Left colon (tissue), 2 donors: ENCODE results near the gene TEX14. TPM values are rescaled to one million over a fixed set of nuclear protein-coding genes. Genes with fewer than 3 reads are reported as not detected.

Experiments used
- ATAC-seq: fragments of 200-7000 bp; cut with Tn5 transposase; one replicate; pipeline ENCODE4 v1.9.1; 2020; ENCODE audit warnings: mild to moderate bottlenecking, moderate library complexity
- DNase-seq, 2 donors: peaks; one replicate each; pipeline ENCODE4 v3.0.0-alpha.2; 2020
- intact Hi-C, 2 donors: fragments of 100-400 bp; cut with DNase I in 1 of 2; cut with micrococcal nuclease in 1 of 2; formaldehyde crosslinking; loops; one replicate each; pipeline versions ENCODE4 v1.11.2 to v1.14.0; 2022; cut with DNase I, micrococcal nuclease
- total RNA-seq, 2 donors: library from RNA; stranded (reverse); fragmentation: NEBNext Ultra II Directional; extraction: Animal tissue kit (Norgen Biotek cat#: 25700); gene quantifications; one replicate each; pipeline ENCODE4 v1.2.1, GENCODE V29; 2021
- donor health status: DM: no; HTN: no; CAD: no.
- donor health status: DM: yes; HTN: yes; CAD: no.

Gene TEX14
- total RNA-seq, 2 donors from 2014 or later, result 0.06 TPM; not detected in 1

DNA sequence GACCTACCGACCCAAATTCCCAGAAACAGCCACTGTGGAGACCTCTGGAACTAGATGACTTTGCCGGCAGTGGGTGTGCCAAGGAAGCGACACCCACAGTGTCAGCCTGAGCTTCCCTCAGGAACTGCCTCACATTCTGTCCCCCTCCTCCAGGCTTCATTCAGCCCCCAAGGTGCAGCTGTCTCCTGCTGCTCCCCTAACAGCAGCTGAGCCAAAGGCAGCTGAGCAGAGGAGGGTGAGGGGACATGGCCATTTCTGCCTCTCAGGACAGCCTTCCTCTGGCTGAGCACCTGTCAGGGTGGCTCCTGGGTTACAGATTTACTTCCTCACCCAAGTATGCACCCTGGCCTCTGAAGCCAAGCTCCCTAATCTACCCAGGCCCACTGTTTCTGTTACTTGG lies 155.3 kb downstream of the TEX14 start:
- intact Hi-C loops, result no loop called here
- no peak for DNase-seq
- no peak for ATAC-seq

DNA sequence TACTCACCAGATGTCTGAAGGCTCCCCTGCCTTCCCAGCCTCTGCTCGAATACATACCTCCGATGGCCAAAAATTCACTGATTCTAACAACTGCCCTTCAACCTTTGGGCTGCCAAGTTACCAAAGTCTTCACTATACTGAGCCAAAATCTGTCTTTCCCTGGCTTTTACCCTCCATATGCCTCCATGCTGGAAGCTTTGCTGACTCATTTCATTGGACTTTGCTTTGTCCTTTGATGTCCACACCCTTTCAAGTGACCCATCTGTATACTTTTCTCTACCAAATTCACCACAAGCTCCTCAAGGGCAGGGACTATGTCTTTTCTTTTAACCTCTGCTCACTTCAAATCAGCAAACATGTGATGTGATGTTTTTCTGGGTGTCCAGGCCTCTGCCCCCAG lies 156.4 kb downstream of the TEX14 start:
- ATAC-seq (no peak), DNase-seq (no peak)
- intact Hi-C loops, result no loop called here

- DNase-seq, result no peak
- intact Hi-C loops, result no loop called here
- no peak for ATAC-seq
These were observed 156.9 kb downstream of the TEX14 start for GRCh38 chr17:58534901-58535421.

GRCh38 chr17:58534331-58534730 lies 157.5 kb downstream of the TEX14 start:
- no peak for ATAC-seq
- no peak for DNase-seq
- intact Hi-C loops, result no loop called here

DNA sequence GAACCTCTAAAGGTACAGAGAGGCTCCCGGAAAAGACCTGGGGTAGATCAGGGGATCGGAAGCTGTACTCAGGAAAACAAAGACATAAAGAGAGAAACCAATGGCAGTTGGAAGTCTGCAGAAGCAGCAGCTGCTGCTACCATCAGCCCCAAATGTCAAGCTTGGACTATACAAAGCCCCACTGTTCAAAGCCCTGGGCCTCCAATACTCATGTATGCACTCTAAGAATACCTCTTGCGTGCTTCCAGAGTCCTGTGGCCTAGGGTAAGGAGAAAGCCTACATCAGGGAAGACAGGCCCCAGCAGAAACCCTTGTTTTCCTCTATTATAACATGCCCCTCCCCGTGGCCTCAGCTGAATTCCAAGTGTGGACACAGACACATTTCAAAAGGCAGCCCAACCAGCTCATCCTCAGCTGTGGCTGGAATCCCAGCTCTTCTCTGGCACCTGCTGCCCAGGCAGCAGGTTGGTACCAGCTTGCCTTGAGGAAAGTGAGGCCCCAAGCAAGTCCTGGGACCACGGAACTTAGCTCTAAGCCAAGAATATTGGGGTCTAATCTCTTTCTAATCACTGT lies 158.1 kb downstream of the TEX14 start:
- no peak for DNase-seq
- no peak for ATAC-seq
- intact Hi-C loops, result no loop called here

- DNase-seq (no peak), ATAC-seq (no peak)
- intact Hi-C loops, result no loop called here
These were observed 159.3 kb downstream of the TEX14 start for GRCh38 chr17:58532555-58532951.

GRCh38 chr17:58531661-58532554 lies 159.9 kb downstream of the TEX14 start:
- DNase-seq, result peak in 1 of 2 donors; percentile 64
- peak; percentile 93 for ATAC-seq
- intact Hi-C loops, result no loop called here

DNA sequence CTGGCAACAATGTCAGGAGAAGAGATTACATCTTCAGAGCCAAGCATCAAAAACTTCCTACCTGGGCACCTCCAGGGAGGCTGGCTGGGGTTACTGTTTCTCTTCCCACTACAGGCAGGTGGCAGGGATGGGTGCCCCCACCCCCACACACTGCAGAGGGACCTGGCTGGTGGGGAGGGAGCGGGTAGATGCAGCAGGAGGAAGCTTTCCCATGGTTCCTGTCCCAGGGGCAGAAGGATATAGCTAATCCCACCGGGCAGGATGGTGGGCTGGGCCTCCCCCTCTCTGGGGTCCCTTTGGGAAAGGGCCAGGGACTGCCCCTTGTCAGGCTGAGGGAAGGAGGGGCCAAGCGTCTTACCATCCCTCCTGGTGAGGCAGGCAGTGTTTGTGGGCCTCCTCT lies 160.7 kb downstream of the TEX14 start:
- intact Hi-C loops, result no loop called here
- no peak for ATAC-seq
- no peak for DNase-seq

GRCh38 chr17:58530655-58531054 lies 161.2 kb downstream of the TEX14 start:
- ATAC-seq (no peak), DNase-seq (no peak)
- intact Hi-C loops, result no loop called here

- intact Hi-C loops, result loop anchor here in 1 of 2 donors (10.0 kb wide), 1 partner anchor 476 kb away; no protein-coding TSS in a partner anchor
- DNase-seq, result no peak
- ATAC-seq, result no peak
These were observed 162.6 kb downstream of the TEX14 start for GRCh38 chr17:58529275-58529674.

DNA sequence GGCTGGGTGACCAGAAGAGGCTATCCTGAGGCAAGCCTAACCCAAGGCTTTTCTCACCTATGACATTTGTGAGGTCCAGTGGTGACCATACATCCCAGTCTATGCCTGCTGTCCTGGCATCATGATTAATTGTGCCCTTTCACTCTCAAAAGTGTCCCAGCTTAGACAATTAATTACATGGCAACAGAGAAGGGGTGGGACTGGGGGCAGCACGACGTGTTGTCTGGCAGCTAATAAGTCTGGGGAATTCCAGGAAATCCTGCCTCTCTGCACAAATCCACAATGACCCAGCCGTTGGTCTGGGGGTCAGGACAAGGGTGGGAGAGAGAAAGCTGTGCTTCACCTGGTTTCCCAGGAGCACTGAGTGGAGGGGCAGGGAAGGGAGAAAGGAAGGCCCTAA lies 163.4 kb downstream of the TEX14 start:
- ATAC-seq (no peak), DNase-seq (no peak)
- intact Hi-C loops, result loop anchor here in 1 of 2 donors (10.0 kb wide), 1 partner anchor 476 kb away; no protein-coding TSS in a partner anchor

GRCh38 chr17:58527949-58528348 lies 163.9 kb downstream of the TEX14 start:
- ATAC-seq (no peak), DNase-seq (no peak)
- intact Hi-C loops, result loop anchor here in 1 of 2 donors (10.0 kb wide), 1 partner anchor 477 kb away; no protein-coding TSS in a partner anchor

DNA sequence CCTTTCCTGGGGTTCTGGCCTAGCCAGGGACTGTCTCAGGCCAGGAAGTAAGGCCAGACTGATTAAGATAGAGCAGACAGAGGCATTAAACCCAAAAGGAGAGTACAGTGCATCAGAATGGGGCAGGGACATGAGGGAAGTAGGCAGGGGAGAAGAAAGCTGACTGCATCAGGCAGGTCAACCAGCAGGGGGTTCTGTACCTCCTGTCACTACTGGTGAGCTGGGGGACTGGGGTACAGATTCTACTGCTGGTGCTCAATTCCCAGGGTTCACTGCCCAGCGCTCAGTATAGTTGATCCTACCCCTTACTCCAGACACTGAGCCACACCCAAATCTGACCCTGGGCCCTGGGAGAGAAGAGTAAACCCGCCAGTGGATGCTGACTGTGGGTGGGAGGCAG lies 164.5 kb downstream of the TEX14 start:
- intact Hi-C loops, result loop anchor here in 1 of 2 donors (10.0 kb wide), 1 partner anchor 477 kb away; no protein-coding TSS in a partner anchor
- DNase-seq, result no peak
- no peak for ATAC-seq

DNA sequence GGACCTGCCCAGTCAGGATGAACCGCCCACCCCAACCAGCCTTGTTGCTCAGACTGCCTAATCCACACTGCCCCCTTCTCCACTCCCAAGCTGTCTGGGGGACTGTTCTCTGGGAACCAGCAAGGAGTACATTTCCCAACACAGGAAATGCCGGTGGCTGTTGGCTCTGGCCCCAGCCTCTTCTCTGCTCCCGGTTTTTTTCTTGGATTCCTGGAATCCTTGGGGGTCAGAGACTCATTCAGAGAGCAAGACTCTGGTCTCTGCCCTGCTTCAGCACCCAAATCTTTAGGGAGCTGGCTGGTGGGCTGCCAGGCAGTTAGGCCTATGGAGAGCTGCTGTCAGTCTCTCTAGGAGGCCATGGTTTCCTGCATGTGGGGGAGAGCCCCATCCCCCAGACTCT lies 166.6 kb downstream of the TEX14 start:
- no peak for ATAC-seq
- DNase-seq, result no peak
- intact Hi-C loops, result loop anchor here in 1 of 2 donors (10.0 kb wide), 1 partner anchor 480 kb away; no protein-coding TSS in a partner anchor

DNA sequence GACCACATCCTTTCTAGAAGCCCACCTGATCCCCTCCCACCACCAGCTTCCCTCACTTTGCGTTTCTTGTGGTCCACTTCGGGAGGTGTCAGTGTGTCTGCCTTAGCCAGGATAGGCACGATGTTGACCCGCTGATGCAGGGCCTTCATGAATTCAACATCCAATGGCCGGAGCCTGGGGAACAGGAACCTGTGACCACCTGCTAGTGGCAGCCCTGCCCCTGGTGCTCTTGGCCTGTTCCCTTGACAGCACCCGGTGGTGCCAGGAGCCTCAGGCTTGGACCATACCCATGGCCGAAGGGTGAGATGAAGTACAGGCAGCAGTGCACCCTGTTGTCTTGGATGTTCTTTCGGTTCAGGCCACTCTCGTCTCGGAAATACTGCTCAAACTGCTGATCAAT lies 170.2 kb downstream of the TEX14 start:
- DNase-seq (no peak), ATAC-seq (no peak)
- intact Hi-C loops, result loop anchor here in 1 of 2 donors (10.0 kb wide), 1 partner anchor 483 kb away; no protein-coding TSS in a partner anchor

- ATAC-seq, result no peak
- intact Hi-C loops, result loop anchor here in 1 of 2 donors (10.0 kb wide), 1 partner anchor 484 kb away; no protein-coding TSS in a partner anchor
- no peak for DNase-seq
These were observed 170.9 kb downstream of the TEX14 start for GRCh38 chr17:58520843-58521430.

GRCh38 chr17:58517928-58518609 lies 173.8 kb downstream of the TEX14 start:
- ATAC-seq, result peak; percentile 74
- peak; percentile 99 to 100 for DNase-seq
- intact Hi-C loops, result loop anchor here in 1 of 2 donors (10.0 kb wide), 1 partner anchor 177 kb away; the partner anchor contains the start of genes RAD51C and TEX14

- ATAC-seq (peak; percentile 54), DNase-seq (no peak)
- intact Hi-C loops, result loop anchor here in 1 of 2 donors (10.0 kb wide), 1 partner anchor 177 kb away; the partner anchor contains the start of genes RAD51C and TEX14
These were observed 174.4 kb downstream of the TEX14 start for GRCh38 chr17:58517378-58517927.
